Activated B cell treated with CpG ODN at 0.5 μM for 24 hours (primary cell): ENCODE results near the gene ZBED5. TPM values are rescaled to one million over a fixed set of nuclear protein-coding genes. Genes with fewer than 3 reads are reported as not detected.

Source experiments
- ATAC-seq: fragments of 200-7000 bp; cut with Tn5 transposase; one replicate; pipeline ENCODE4 v1.10.0; 2021; ENCODE audit warnings: low read depth, mild to moderate bottlenecking, moderate library complexity
- CTCF ChIA-PET: fragments of 350-600 bp; sonication (Branson Sonifier 250); formaldehyde crosslinking; loops from one replicate; lab custom pipeline; 2021; ENCODE audit warnings: antibody characterized with exemption; lab: Charles Lee
- POLR2A ChIA-PET: fragments of 350-600 bp; sonication (Branson Sonifier 250); formaldehyde crosslinking; loops from one replicate; lab custom pipeline; 2021; ENCODE audit warnings: antibody characterized with exemption; lab: Charles Lee
- DNase-seq: peaks from one replicate; pipeline ENCODE4 v3.0.0; 2022
- H3K27ac Mint-ChIP-seq: one replicate; pipeline ENCODE4 v1.8.0; 2020; ENCODE audit warnings: mixed read lengths
- H3K27me3 Mint-ChIP-seq: one replicate; pipeline ENCODE4 v1.8.0; 2021; ENCODE audit warnings: mixed read lengths
- H3K36me3 Mint-ChIP-seq: one replicate; pipeline ENCODE4 v1.8.0; 2021; ENCODE audit warnings: low read depth, mixed read lengths
- H3K4me1 Mint-ChIP-seq: one replicate; pipeline ENCODE4 v1.8.0; 2021; ENCODE audit warnings: mixed read lengths
- H3K4me3 Mint-ChIP-seq: one replicate; pipeline ENCODE4 v1.8.0; 2020; ENCODE audit warnings: mild to moderate bottlenecking, mixed read lengths
- H3K9me3 Mint-ChIP-seq: one replicate; pipeline ENCODE4 v1.8.0; 2020; ENCODE audit warnings: mixed read lengths
- intact Hi-C: fragments of 100-400 bp; cut with micrococcal nuclease; formaldehyde crosslinking; loops from one replicate; pipeline ENCODE4 v1.15.1; 2024
- total RNA-seq: library from RNA; stranded (reverse); gene quantifications from 2 replicates; pipeline ENCODE4 v1.2.3, GENCODE V29; 2022
- TF ChIP-seq, protein P1 (sequence below): fragments of 200-600 bp; IDR thresholded peaks from one replicate; pipeline ENCODE4 v1.8.0; 2022; ENCODE audit warnings: antibody characterized with exemption, mild to moderate bottlenecking

Gene ZBED5
- total RNA-seq, 1 donor from 2014 or later, result 116 TPM

DNA sequence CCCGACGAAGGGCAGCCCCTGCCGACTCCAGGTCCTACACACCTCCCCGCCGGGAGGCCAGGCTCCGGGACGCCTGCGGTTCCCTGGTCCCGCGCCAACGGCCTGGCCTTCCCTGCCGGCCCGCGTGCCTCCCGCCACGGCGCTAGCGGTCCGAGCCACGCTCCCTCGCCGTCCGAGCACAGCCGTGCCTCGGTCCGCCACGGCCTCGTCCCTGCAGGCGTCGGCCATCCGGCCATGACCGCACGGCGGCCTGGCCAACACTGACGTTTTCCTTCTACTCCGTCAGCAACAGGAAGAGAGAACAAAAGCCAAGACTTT, 49.7 kb downstream of the ZBED5 start:
- DNase-seq (no peak), ATAC-seq (peak; percentile 2)
- TF ChIP-seq, protein P1, sequence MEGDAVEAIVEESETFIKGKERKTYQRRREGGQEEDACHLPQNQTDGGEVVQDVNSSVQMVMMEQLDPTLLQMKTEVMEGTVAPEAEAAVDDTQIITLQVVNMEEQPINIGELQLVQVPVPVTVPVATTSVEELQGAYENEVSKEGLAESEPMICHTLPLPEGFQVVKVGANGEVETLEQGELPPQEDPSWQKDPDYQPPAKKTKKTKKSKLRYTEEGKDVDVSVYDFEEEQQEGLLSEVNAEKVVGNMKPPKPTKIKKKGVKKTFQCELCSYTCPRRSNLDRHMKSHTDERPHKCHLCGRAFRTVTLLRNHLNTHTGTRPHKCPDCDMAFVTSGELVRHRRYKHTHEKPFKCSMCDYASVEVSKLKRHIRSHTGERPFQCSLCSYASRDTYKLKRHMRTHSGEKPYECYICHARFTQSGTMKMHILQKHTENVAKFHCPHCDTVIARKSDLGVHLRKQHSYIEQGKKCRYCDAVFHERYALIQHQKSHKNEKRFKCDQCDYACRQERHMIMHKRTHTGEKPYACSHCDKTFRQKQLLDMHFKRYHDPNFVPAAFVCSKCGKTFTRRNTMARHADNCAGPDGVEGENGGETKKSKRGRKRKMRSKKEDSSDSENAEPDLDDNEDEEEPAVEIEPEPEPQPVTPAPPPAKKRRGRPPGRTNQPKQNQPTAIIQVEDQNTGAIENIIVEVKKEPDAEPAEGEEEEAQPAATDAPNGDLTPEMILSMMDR, result no peak
- peaks cover 46% of the 10 kb centered on the region for H3K4me1 Mint-ChIP-seq
- POLR2A ChIA-PET, result interaction anchor here (0.6 to 11.3 kb wide), 38 partner anchors 10 to 1844 kb away, joined by 3 to 470 read pairs (median 10); partner anchors contain the start of genes AMPD3, CTR9, RNF141 and TMEM9B
- H3K36me3 Mint-ChIP-seq, result peaks cover 54% of the 10 kb centered on the region
- CTCF ChIA-PET, result interaction anchor here (0.9 to 2.8 kb wide), 5 partner anchors 15 to 220 kb away, joined by 3 to 22 read pairs (median 4); no protein-coding TSS in a partner anchor
- intact Hi-C loops, result loop anchor here (1.0 kb wide), 1 partner anchor 50 kb away; the partner anchor contains the start of gene ZBED5
- H3K4me3 Mint-ChIP-seq, result peak overlapping the region; percentile 97
- no peaks in the 10 kb centered on the region for H3K9me3 Mint-ChIP-seq
- H3K27ac Mint-ChIP-seq, result peak overlapping the region; percentile 99
- no peaks in the 10 kb centered on the region for H3K27me3 Mint-ChIP-seq

DNA sequence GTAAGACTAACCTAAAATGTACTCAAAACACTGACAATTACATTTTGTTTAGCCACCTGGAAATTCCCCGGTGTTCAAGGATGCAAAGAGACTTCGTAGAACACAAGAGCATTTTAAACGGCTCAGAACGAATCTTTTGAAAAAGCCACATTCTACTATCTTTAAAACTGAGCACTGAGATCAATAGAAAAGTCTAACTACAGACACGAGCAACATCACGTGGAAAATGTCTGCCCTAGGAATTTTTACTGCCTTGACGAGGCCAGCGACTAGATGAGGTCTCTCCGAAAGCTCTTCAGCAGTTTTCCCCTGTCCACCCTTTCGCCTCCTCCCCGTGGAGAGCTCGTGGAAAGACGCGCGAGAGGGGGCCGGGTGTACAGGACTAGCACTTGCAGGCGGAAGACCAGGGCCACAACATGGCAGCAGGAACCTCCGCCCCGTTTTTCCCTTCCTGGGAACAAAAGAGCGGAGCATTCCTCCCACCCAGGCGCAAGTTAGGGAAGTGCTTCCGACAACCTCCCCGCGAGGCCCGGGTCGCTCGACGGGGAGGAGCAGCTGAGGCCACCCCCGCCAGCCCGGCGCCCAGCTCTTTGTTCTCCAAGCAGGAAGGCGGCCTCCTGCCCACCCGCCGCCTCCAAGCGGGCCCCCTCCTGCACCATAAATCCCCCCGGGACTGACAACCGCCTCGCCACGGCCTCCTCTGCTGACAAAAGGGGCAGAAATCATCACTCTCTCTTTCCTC, 50.2 kb downstream of the ZBED5 start:
- H3K36me3 Mint-ChIP-seq, result peaks cover 58% of the 10 kb centered on the region
- H3K4me1 Mint-ChIP-seq, result peaks cover 46% of the 10 kb centered on the region
- intact Hi-C loops, result loop anchor here (1.0 kb wide), 2 partner anchors 10 to 51 kb away; partner anchors contain the start of gene ZBED5
- peak overlapping the region; percentile 97 for H3K4me3 Mint-ChIP-seq
- peak overlapping the region; percentile 99 for H3K27ac Mint-ChIP-seq
- no peaks in the 10 kb centered on the region for H3K9me3 Mint-ChIP-seq
- DNase-seq (peak; percentile 54), ATAC-seq (peak; percentile 0)
- ChIA-PET POLR2A (interaction anchor here (0.6 to 11.3 kb wide), 21 partner anchors 10 to 1347 kb away, joined by 3 to 470 read pairs (median 17); partner anchors contain the start of genes CTR9, ZBED5 and ZNF143), CTCF (interaction anchor here (0.9 to 2.8 kb wide), 3 partner anchors 14 to 221 kb away, joined by 3 to 22 read pairs (median 5); no protein-coding TSS in a partner anchor)
- TF ChIP-seq, protein P1, result no peak
- H3K27me3 Mint-ChIP-seq, result no peaks in the 10 kb centered on the region

DNA sequence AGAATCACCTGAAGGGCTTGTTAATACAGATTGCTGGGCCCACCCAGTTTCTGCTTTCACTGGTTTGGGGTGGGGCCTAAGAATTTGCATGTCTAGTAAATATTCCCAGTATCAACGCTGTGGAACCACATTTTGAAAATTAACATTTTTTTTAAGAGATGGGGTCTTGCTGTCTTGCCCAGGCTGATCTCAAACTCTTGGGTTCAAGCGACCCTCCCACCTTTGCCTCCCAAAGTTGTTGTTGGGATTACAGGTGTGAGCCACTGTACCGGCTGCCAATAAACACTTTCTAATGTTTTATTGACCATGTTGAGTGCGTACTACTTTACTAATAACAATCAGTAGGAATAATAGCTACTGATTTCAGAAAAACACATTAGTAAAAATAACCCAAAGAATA, 51.6 kb downstream of the ZBED5 start:
- intact Hi-C loops, result no loop called here
- CTCF ChIA-PET, result no interaction called here
- H3K4me1 Mint-ChIP-seq, result peaks cover 51% of the 10 kb centered on the region

DNA sequence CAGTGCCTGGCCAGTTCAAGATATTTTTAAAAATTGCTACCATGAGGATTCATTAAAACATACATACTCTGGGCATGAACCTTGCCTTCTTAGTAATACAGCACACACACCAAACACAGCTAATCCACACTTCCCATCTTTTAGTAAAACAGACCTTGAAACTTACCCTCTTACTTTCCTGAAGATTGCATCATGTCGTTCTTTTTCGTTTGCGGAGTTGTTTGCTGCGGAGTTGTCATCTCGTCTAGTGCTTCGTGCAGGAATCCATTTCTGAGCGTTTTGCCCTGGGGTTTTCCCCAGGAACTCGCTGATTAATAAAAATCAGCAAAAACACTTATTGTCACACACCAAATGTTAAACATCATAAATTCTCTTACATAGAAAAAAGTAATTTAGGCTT, 52.1 kb downstream of the ZBED5 start:
- DNase-seq (no peak), ATAC-seq (no peak)
- peak overlapping the region; percentile 39 for H3K4me3 Mint-ChIP-seq
- ChIA-PET CTCF (interaction anchor here (3.5 kb wide), 1 partner anchor 13 kb away, joined by 27 read pairs; no protein-coding TSS in a partner anchor), POLR2A (interaction anchor here (0.6 to 11.3 kb wide), 3 partner anchors 19 to 48 kb away, joined by 3 to 470 read pairs (median 6); partner anchors contain the start of gene ZBED5)
- peaks cover 51% of the 10 kb centered on the region for H3K4me1 Mint-ChIP-seq
- no peaks in the 10 kb centered on the region for H3K27me3 Mint-ChIP-seq
- H3K9me3 Mint-ChIP-seq, result no peaks in the 10 kb centered on the region
- H3K36me3 Mint-ChIP-seq, result peaks cover 77% of the 10 kb centered on the region
- peak overlapping the region; percentile 56 for H3K27ac Mint-ChIP-seq
- TF ChIP-seq, protein P1, result no peak
- intact Hi-C loops, result no loop called here

More for the DNA sequence above, 51.6 kb downstream of the ZBED5 start:
- Mint-ChIP-seq H3K9me3 (no peaks in the 10 kb centered on the region), H3K4me3 (peak overlapping the region; percentile 97), H3K36me3 (peaks cover 72% of the 10 kb centered on the region), H3K27me3 (no peaks in the 10 kb centered on the region), H3K27ac (peak overlapping the region; percentile 99)
- POLR2A ChIA-PET, result interaction anchor here (1.4 to 11.3 kb wide), 2 partner anchors 19 to 47 kb away, joined by 3 to 470 read pairs; partner anchors contain the start of gene ZBED5
- TF ChIP-seq, protein P1, result no peak
- ATAC-seq, result no peak
- no peak for DNase-seq

DNA sequence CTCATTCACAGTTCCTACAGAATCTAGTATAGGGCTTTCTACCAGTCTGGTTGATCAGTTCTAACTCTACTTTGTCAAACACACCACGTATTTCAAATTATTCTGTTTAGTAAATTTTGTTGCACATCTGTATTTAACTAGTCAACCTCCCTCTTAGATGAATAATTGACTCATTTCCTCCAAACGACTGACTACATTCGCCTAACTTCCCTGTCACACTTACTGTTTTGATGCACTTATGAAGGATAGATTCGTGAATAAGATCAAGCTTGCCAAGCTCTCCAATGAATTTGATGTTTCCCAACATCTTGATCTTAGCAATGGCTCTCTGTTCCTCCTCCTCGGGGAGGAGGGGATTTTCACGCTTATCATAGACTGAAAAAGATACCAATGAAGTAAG, 54.2 kb downstream of the ZBED5 start:
- peaks cover 45% of the 10 kb centered on the region for H3K4me1 Mint-ChIP-seq
- DNase-seq, result no peak
- intact Hi-C loops, result no loop called here
- H3K36me3 Mint-ChIP-seq, result peaks cover 94% of the 10 kb centered on the region
- TF ChIP-seq, protein P1, result no peak
- no peak overlapping the region for H3K27ac Mint-ChIP-seq
- no peaks in the 10 kb centered on the region for H3K9me3 Mint-ChIP-seq
- POLR2A ChIA-PET, result interaction anchor here (1.2 to 11.3 kb wide), 3 partner anchors 11 to 50 kb away, joined by 3 to 470 read pairs (median 6); partner anchors contain the start of gene ZBED5
- ATAC-seq, result no peak
- H3K4me3 Mint-ChIP-seq, result no peak overlapping the region
- no peaks in the 10 kb centered on the region for H3K27me3 Mint-ChIP-seq
- CTCF ChIA-PET, result interaction anchor here (1.5 to 3.5 kb wide), 3 partner anchors 11 to 75 kb away, joined by 5 to 27 read pairs (median 7); no protein-coding TSS in a partner anchor
